ENCODE data around the gene GALM.

GALM gene

GRCh38 chr2:38763228-38763627 lies 97.3 kb downstream of the GALM start:
- DNase-seq (ENCODE audit: low read depth in 1 of 2, low spot score in 1 of 2) = no peak

- no peak for DNase-seq (ENCODE audit: low read depth in 1 of 2, low spot score in 1 of 2)
Observed at GRCh38 chr2:38763728-38764127, 97.8 kb downstream of the GALM start.

GRCh38 chr2:38765149-38765548 lies 99.2 kb downstream of the GALM start:
- DNase-seq (ENCODE audit: low read depth in 1 of 2, low spot score in 1 of 2) = no peak

DNA sequence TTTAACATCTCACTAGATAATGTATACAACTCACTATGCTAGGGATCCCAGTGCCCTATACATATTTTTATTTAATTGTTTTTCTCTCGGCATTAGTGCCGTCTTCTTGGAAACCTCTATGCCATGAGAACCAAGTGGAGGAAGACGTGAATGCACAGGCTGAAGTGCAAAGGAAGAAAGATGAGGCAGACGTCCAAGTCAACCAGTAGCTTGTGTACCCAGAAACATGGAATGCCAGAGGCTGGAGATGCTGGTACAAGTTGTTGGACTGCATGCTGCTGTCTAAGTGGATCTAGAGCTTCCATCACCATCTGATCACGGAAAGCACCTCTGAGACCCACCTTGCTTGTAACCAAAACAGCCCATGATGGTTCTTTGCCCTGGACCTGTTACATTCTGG lies 99.6 kb downstream of the GALM start:
- DNase-seq (ENCODE audit: low read depth in 1 of 2, low spot score in 1 of 2) = no peak

GRCh38 chr2:38771632-38772031 lies 105.7 kb downstream of the GALM start:
- no peak for DNase-seq (ENCODE audit: low read depth in 1 of 2, low spot score in 1 of 2)

- no peak for DNase-seq (ENCODE audit: low read depth in 1 of 2, low spot score in 1 of 2)
Observed at GRCh38 chr2:38775097-38775920, 109.4 kb downstream of the GALM start.

- DNase-seq (ENCODE audit: low read depth in 1 of 2, low spot score in 1 of 2) = no peak
Observed at GRCh38 chr2:38775921-38776225, 110.0 kb downstream of the GALM start.

DNA sequence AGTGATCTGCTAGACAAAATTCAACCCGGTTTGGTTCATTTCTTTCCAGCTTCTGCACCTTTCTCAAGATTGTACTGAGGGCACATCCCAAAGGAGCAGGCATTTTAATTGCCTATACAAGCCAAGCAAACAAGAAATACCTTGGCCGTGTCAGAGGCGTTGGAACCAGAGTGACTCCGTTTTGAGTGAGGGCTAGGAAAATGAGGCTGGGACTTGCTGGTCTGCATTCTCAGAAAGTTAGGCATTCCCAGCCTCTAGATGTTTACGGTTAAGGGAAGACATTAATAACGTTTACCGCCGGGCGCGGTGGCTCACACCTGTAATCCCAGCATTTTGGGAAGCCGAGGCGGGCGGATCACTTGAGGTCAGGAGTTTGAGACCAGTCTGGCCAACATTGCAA lies 110.6 kb downstream of the GALM start:
- no peak for DNase-seq (ENCODE audit: low read depth in 1 of 2, low spot score in 1 of 2)

GRCh38 chr2:38778687-38779082 lies 112.8 kb downstream of the GALM start:
- no peak for DNase-seq (ENCODE audit: low read depth in 1 of 2, low spot score in 1 of 2)

- DNase-seq (ENCODE audit: low read depth in 1 of 2, low spot score in 1 of 2) = no peak
Observed at GRCh38 chr2:38783586-38783985, 117.7 kb downstream of the GALM start.

Measured in stimulated activated CD4-positive, alpha-beta T cell treated with anti-CD3 and anti-CD28 coated beads, Interleukin-15, amount 100 ng/mL, for 1 hour (primary cell).